Progenitor cell of endocrine pancreas (in vitro differentiated cells): Measurements from ENCODE around the gene CCDC194. TPM values are rescaled to one million over a fixed set of nuclear protein-coding genes. Genes with fewer than 3 reads are reported as not detected.

Source experiments
- DNase-seq: peaks from one replicate; pipeline ENCODE4 v3.0.0; 2021; ENCODE audit warnings: low spot score; ENCODE audit not compliant: unreplicated experiment
- H3K27ac Mint-ChIP-seq: 2 replicates; pipeline ENCODE4 v1.8.0; 2021; ENCODE audit warnings: mild to moderate bottlenecking, moderate library complexity, mixed read lengths
- H3K27me3 Mint-ChIP-seq: 2 replicates; pipeline ENCODE4 v1.8.0; 2021; ENCODE audit warnings: mixed read lengths
- H3K36me3 Mint-ChIP-seq: 2 replicates; pipeline ENCODE4 v1.8.0; 2022; ENCODE audit warnings: mixed read lengths; ENCODE audit not compliant: insufficient read depth
- H3K4me1 Mint-ChIP-seq: 2 replicates; pipeline ENCODE4 v1.8.0; 2021; ENCODE audit warnings: low read depth, mixed read lengths
- H3K4me3 Mint-ChIP-seq: 2 replicates; pipeline ENCODE4 v1.8.0; 2021; ENCODE audit warnings: low read depth, mild to moderate bottlenecking, moderate library complexity, mixed read lengths
- H3K9me3 Mint-ChIP-seq: 2 replicates; pipeline ENCODE4 v1.8.0; 2021; ENCODE audit warnings: low read depth, mixed read lengths
- total RNA-seq: library from RNA; stranded (reverse); gene quantifications from 2 replicates; pipeline ENCODE4 v1.2.1, GENCODE V29; 2021
- TF ChIP-seq, protein P1 (sequence below): fragments of 200-600 bp; sonication (generic); IDR thresholded peaks from one replicate; pipeline ENCODE4 v1.5.0; 2021; ENCODE audit warnings: antibody characterized with exemption, mild to moderate bottlenecking; ENCODE audit not compliant: unreplicated experiment

Gene CCDC194
- total RNA-seq, 1 donor from 2014 or later, result not detected

DNA sequence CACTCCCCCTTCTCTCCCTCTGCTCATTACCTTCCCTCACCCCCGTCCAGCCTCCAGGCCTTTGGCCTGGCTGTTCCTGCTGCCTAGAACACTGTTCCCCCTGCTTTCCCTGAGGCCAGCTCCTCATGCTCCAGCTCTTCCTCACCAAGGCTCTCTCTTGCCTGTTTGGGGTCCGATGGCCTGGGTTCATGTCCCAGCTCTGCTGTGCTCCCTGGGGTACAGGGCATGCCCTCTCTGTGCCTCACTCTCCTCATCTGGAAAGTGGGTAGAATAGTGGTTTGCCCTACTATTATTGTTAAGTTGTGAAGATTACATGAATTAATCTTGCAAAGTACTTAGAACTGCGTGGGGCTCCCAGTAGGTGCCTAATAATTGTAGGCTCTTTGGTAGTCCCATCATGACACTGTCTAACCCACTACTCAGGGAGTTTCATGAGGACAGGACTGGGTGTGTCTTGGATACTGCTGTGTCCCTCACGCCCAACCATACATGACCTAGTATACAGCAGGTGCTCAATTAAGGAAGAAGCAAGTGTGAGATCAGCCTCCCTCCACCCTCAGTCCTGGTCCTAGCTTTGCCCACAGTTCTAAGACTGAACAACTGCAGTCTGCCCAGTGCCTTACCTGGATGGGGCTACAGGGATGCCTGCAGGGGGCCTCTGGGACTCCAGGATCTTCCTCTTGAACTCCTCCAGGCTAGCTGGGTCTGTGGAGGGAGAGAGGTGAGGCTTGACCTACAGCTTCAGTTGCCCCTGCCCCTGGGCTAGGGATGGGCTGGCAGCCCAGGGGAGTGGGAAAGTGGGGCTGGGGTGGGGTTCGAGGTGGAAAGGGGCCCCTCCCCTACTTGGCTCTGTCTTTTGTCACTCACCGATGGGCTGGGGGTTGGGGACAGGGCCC is 33.8 kb downstream of the CCDC194 start:
- H3K4me3 Mint-ChIP-seq, result no peak overlapping the region
- no peaks in the 10 kb centered on the region for H3K4me1 Mint-ChIP-seq
- H3K27ac Mint-ChIP-seq, result no peak overlapping the region
- no peaks in the 10 kb centered on the region for H3K9me3 Mint-ChIP-seq
- H3K27me3 Mint-ChIP-seq, result peaks cover 6% of the 10 kb centered on the region
- TF ChIP-seq, protein P1, sequence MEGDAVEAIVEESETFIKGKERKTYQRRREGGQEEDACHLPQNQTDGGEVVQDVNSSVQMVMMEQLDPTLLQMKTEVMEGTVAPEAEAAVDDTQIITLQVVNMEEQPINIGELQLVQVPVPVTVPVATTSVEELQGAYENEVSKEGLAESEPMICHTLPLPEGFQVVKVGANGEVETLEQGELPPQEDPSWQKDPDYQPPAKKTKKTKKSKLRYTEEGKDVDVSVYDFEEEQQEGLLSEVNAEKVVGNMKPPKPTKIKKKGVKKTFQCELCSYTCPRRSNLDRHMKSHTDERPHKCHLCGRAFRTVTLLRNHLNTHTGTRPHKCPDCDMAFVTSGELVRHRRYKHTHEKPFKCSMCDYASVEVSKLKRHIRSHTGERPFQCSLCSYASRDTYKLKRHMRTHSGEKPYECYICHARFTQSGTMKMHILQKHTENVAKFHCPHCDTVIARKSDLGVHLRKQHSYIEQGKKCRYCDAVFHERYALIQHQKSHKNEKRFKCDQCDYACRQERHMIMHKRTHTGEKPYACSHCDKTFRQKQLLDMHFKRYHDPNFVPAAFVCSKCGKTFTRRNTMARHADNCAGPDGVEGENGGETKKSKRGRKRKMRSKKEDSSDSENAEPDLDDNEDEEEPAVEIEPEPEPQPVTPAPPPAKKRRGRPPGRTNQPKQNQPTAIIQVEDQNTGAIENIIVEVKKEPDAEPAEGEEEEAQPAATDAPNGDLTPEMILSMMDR, result no peak
- DNase-seq, result no peak
- H3K36me3 Mint-ChIP-seq, result no peaks in the 10 kb centered on the region

DNA sequence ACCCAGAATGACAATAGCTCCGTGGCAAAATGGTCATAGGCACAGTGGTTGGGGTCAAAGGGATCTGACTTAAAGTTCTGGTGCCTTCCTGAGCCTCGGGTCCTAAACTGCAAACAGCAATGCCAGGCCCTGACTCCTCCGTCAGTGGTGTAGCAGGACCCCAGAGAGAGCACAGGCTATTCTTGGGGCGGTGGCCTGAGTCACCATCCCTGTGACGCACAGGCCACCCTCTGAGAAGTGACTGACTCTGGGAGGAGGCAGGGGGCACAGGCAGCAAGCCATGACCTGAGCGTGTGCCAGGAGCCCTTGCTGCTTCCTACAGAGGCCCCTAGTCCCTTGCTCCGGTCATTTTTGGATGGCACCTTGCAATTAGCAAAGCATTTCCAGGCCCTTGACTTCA is 35.6 kb downstream of the CCDC194 start:
- no peaks in the 10 kb centered on the region for H3K36me3 Mint-ChIP-seq
- no peak for DNase-seq
- peaks cover 10% of the 10 kb centered on the region for H3K27me3 Mint-ChIP-seq
- no peak overlapping the region for H3K27ac Mint-ChIP-seq
- H3K4me1 Mint-ChIP-seq, result no peaks in the 10 kb centered on the region
- no peaks in the 10 kb centered on the region for H3K9me3 Mint-ChIP-seq
- TF ChIP-seq, protein P1, result no peak
- H3K4me3 Mint-ChIP-seq, result no peak overlapping the region

DNA sequence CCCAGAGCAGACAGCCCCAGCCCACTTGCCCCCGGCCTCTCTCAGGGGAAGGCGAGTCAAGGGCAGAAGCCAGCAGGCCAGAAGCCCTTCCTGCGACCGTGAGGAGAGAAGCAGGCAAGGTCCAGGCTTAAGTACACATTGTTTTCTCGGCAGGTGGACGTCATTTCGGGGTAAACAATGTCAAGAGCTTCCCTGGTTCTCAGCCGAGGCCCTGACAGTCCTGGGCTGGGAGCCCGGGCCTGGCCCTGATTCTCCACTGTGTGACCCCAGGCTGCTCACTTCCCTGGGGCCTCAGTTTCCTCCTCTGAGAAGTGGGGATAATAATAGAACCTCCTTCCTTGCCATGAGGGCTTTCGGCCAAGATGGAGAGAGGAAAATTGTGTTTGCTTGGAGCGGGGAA is 36.3 kb downstream of the CCDC194 start:
- Mint-ChIP-seq H3K4me3 (no peak overlapping the region), H3K27me3 (peaks cover 14% of the 10 kb centered on the region), H3K4me1 (no peaks in the 10 kb centered on the region), H3K36me3 (no peaks in the 10 kb centered on the region), H3K27ac (no peak overlapping the region), H3K9me3 (no peaks in the 10 kb centered on the region)
- TF ChIP-seq, protein P1, result no peak
- DNase-seq, result no peak

DNA sequence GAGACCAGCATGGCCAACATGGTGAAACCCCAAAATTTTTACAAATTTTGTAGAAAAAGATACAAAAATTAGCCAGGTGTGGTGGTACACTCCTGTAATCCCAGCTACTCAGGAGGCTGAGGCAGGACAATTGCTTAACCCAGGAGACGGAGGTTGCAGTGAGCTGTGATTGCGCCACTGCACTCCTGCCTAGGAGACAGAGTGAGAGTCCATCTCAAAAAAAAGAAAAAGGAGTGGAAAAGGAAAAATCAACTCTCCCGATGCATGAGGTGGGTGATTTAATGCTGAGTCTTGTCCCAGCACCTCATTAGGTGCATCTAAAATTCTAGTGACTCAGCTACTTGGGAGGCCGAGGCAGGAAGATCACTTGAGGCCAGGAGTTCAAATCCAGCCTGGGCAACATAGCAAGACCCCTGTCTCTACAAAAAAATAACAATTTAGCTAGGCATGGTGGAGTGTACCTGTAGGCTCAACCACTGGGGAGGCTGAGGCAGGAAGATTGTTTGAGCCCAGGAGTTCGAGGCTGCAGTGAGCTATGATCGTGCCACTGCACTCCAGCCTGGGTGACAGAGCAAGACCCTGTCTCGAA is 36.8 kb downstream of the CCDC194 start:
- TF ChIP-seq, protein P1, result no peak
- no peaks in the 10 kb centered on the region for H3K4me1 Mint-ChIP-seq
- H3K27ac Mint-ChIP-seq, result no peak overlapping the region
- H3K36me3 Mint-ChIP-seq, result no peaks in the 10 kb centered on the region
- no peak overlapping the region for H3K4me3 Mint-ChIP-seq
- H3K9me3 Mint-ChIP-seq, result no peaks in the 10 kb centered on the region
- H3K27me3 Mint-ChIP-seq, result peaks cover 10% of the 10 kb centered on the region
- no peak for DNase-seq

DNA sequence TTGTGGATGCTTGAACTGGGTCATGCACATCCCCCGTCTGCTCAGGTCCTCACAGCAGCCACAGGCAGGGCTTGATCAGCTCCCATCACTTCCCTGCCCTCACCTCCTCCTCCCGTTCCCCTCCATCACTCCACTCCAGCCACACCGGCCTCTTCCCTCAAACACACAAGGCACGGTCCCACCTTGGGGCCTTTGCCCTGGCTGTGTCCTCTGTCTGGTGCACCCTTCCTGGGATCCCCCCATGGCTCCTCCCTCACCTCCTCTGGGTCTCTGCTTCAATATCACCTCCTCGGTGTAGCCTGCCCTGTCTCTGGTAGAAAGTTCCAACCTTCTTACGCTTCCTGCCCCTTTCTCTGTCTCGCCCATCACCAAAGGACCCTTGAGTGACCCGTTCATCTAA is 40.6 kb downstream of the CCDC194 start:
- no peaks in the 10 kb centered on the region for H3K4me1 Mint-ChIP-seq
- no peak overlapping the region for H3K4me3 Mint-ChIP-seq
- no peaks in the 10 kb centered on the region for H3K36me3 Mint-ChIP-seq
- peaks cover 22% of the 10 kb centered on the region for H3K27me3 Mint-ChIP-seq
- no peak for DNase-seq
- TF ChIP-seq, protein P1, result no peak
- no peaks in the 10 kb centered on the region for H3K9me3 Mint-ChIP-seq
- no peak overlapping the region for H3K27ac Mint-ChIP-seq
